Subcutaneous abdominal adipose tissue (tissue), 5 donors: ENCODE measurements around the gene F13A1.

Experiments
- H3K27ac ChIP-seq: one replicate; pipeline ENCODE4 v1.7.0; 2013; ENCODE audit warnings: low read depth, mild to moderate bottlenecking, inconsistent platforms, low read length, moderate library complexity
- H3K27me3 ChIP-seq, 5 donors: one replicate each; pipeline ENCODE4 v1.7.0; 2013; ENCODE audit warnings: low read length in 5 of 5, inconsistent platforms in 1 of 5; ENCODE audit not compliant: control insufficient read depth in 5 of 5, insufficient read depth in 4 of 5
- H3K36me3 ChIP-seq, 5 donors: one replicate each; pipeline ENCODE4 v1.7.0; 2013; ENCODE audit warnings: low read length in 5 of 5; ENCODE audit not compliant: control insufficient read depth in 5 of 5, insufficient read depth in 5 of 5
- H3K4me1 ChIP-seq, 5 donors: one replicate each; pipeline ENCODE4 v1.7.0; 2013; ENCODE audit warnings: low read length in 5 of 5, mild to moderate bottlenecking in 3 of 5, moderate library complexity in 1 of 5; ENCODE audit not compliant: control insufficient read depth in 5 of 5, insufficient read depth in 5 of 5
- H3K4me3 ChIP-seq, 5 donors: one replicate each; pipeline ENCODE4 v1.7.0; 2013; ENCODE audit warnings: low read length in 5 of 5, low read depth in 1 of 5
- H3K9ac ChIP-seq, 5 donors: one replicate each; pipeline ENCODE4 v1.7.0; 2013; ENCODE audit warnings: low read length in 5 of 5, mild to moderate bottlenecking in 4 of 5, moderate library complexity in 3 of 5
- H3K9me3 ChIP-seq, 5 donors: one replicate each; pipeline ENCODE4 v1.7.0; 2013; ENCODE audit warnings: low read length in 5 of 5; ENCODE audit not compliant: control insufficient read depth in 5 of 5
- donor health status: healthy.
- donor health status: healthy.
- donor health status: healthy.
- donor health status: healthy.
- donor health status: healthy.

Gene F13A1

GRCh38 chr6:6251555-6252280, 68.7 kb downstream of the F13A1 start:
- Histone ChIP-seq H3K9ac (no peak overlapping the region), H3K9me3 (no peaks in the 10 kb centered on the region), H3K27me3 (no peaks in the 10 kb centered on the region), H3K4me1 (no peaks in the 10 kb centered on the region), H3K27ac (no peak overlapping the region), H3K4me3 (no peak overlapping the region), H3K36me3 (peaks cover 0 to 4% (median 0%) of the 10 kb centered on the region in 5 donors)

- Histone ChIP-seq H3K27me3 (no peaks in the 10 kb centered on the region), H3K9me3 (no peaks in the 10 kb centered on the region), H3K36me3 (peaks cover 0 to 6% (median 0%) of the 10 kb centered on the region in 5 donors), H3K9ac (no peak overlapping the region), H3K4me1 (no peaks in the 10 kb centered on the region), H3K27ac (no peak overlapping the region), H3K4me3 (no peak overlapping the region)
Measured at GRCh38 chr6:6248651-6249050, 71.8 kb downstream of the F13A1 start.

- H3K9ac ChIP-seq = no peak overlapping the region
- H3K9me3 ChIP-seq = no peaks in the 10 kb centered on the region
- no peaks in the 10 kb centered on the region for H3K27me3 ChIP-seq
Measured at GRCh38 chr6:6246544-6246943, 73.9 kb downstream of the F13A1 start.

GRCh38 chr6:6244624-6245023, 75.8 kb downstream of the F13A1 start:
- peaks cover 0 to 8% (median 0%) of the 10 kb centered on the region in 5 donors for H3K36me3 ChIP-seq
- no peaks in the 10 kb centered on the region for H3K4me1 ChIP-seq
- no peaks in the 10 kb centered on the region for H3K9me3 ChIP-seq
- no peak overlapping the region for H3K27ac ChIP-seq
- H3K4me3 ChIP-seq = no peak overlapping the region
- no peak overlapping the region for H3K9ac ChIP-seq
- peaks cover 0 to 3% (median 0%) of the 10 kb centered on the region in 5 donors for H3K27me3 ChIP-seq

More at GRCh38 chr6:6246544-6246943, 73.9 kb downstream of the F13A1 start:
- Histone ChIP-seq H3K36me3 (peaks cover 0 to 8% (median 0%) of the 10 kb centered on the region in 5 donors), H3K4me3 (no peak overlapping the region), H3K4me1 (no peaks in the 10 kb centered on the region), H3K27ac (no peak overlapping the region)

GRCh38 chr6:6243846-6244245, 76.6 kb downstream of the F13A1 start:
- no peak overlapping the region for H3K27ac ChIP-seq
- H3K36me3 ChIP-seq = peaks cover 0 to 8% (median 0%) of the 10 kb centered on the region in 5 donors
- H3K9me3 ChIP-seq = no peaks in the 10 kb centered on the region
- no peak overlapping the region for H3K4me3 ChIP-seq
- H3K4me1 ChIP-seq = no peaks in the 10 kb centered on the region
- no peak overlapping the region for H3K9ac ChIP-seq
- H3K27me3 ChIP-seq = peaks cover 0 to 3% (median 0%) of the 10 kb centered on the region in 5 donors

GRCh38 chr6:6239598-6240581, 80.6 kb downstream of the F13A1 start:
- no peaks in the 10 kb centered on the region for H3K9me3 ChIP-seq
- no peak overlapping the region for H3K4me3 ChIP-seq
- peaks cover 0 to 7% (median 3%) of the 10 kb centered on the region in 5 donors for H3K36me3 ChIP-seq
- no peaks in the 10 kb centered on the region for H3K4me1 ChIP-seq
- H3K27ac ChIP-seq = no peak overlapping the region
- H3K27me3 ChIP-seq = peaks cover 0 to 3% (median 0%) of the 10 kb centered on the region in 5 donors
- no peak overlapping the region for H3K9ac ChIP-seq

- no peak overlapping the region for H3K4me3 ChIP-seq
- peaks cover 0 to 3% (median 0%) of the 10 kb centered on the region in 5 donors for H3K36me3 ChIP-seq
- H3K9ac ChIP-seq = no peak overlapping the region
- no peak overlapping the region for H3K27ac ChIP-seq
- no peaks in the 10 kb centered on the region for H3K4me1 ChIP-seq
- no peaks in the 10 kb centered on the region for H3K9me3 ChIP-seq
- H3K27me3 ChIP-seq = peaks cover 0 to 3% (median 0%) of the 10 kb centered on the region in 5 donors
Measured at GRCh38 chr6:6236730-6237469, 83.6 kb downstream of the F13A1 start.

GRCh38 chr6:6235786-6236185, 84.7 kb downstream of the F13A1 start:
- H3K4me1 ChIP-seq = no peaks in the 10 kb centered on the region
- no peak overlapping the region for H3K27ac ChIP-seq
- H3K4me3 ChIP-seq = no peak overlapping the region
- peaks cover 0 to 3% (median 0%) of the 10 kb centered on the region in 5 donors for H3K27me3 ChIP-seq
- no peaks in the 10 kb centered on the region for H3K9me3 ChIP-seq
- H3K36me3 ChIP-seq = peaks cover 0 to 3% (median 0%) of the 10 kb centered on the region in 5 donors
- no peak overlapping the region for H3K9ac ChIP-seq

- no peak overlapping the region for H3K9ac ChIP-seq
- H3K4me3 ChIP-seq = no peak overlapping the region
- H3K4me1 ChIP-seq = peaks cover 0 to 4% (median 0%) of the 10 kb centered on the region in 5 donors
- H3K9me3 ChIP-seq = no peaks in the 10 kb centered on the region
- peaks cover 0 to 2% (median 0%) of the 10 kb centered on the region in 5 donors for H3K27me3 ChIP-seq
- H3K27ac ChIP-seq = no peak overlapping the region
- H3K36me3 ChIP-seq = peaks cover 0 to 3% (median 0%) of the 10 kb centered on the region in 5 donors
Measured at GRCh38 chr6:6234963-6235362, 85.5 kb downstream of the F13A1 start.
